T47D (cell line): ENCODE results near the gene IL4R.

Experiments used
- DNase-seq, 2 experiments: peaks; one replicate each; pipeline versions ENCODE4 v3.0.0 to v3.0.0-alpha.2; 2011 to 2012; ENCODE audit warnings: low read depth in 1 of 2, low spot score in 1 of 2
- JUND ChIP-seq: IDR thresholded peaks from 2 replicates; pipeline ENCODE4 v1.6.1; 2012; ENCODE audit warnings: low read depth
- in situ Hi-C: cut with HindIII; loops from 2 replicates; pipeline ENCODE4 v1.10.0; 2016; ENCODE audit warnings: low sequenced_read_pairs, low pct_unique_long_range_greater_than_20kb

IL4R gene

GRCh38 chr16:27298132-27298531, 15.6 kb upstream of the IL4R start:
- in situ Hi-C loops: no loop called here
- DNase-seq: no peak
- TF ChIP-seq JUND: no peak

- no peak for TF ChIP-seq JUND
- DNase-seq: no peak
- in situ Hi-C loops: no loop called here
Observed at GRCh38 chr16:27301236-27301861, 12.4 kb upstream of the IL4R start.

GRCh38 chr16:27302126-27302525, 11.6 kb upstream of the IL4R start:
- DNase-seq: no peak
- in situ Hi-C loops: no loop called here
- TF ChIP-seq JUND: no peak

GRCh38 chr16:27303256-27304100, 10.3 kb upstream of the IL4R start:
- TF ChIP-seq JUND: no peak
- in situ Hi-C loops: no loop called here
- no peak for DNase-seq

- in situ Hi-C loops: no loop called here
- DNase-seq: no peak
Observed at GRCh38 chr16:27304102-27304501, 9.7 kb upstream of the IL4R start.

GRCh38 chr16:27304881-27305745, 8.7 kb upstream of the IL4R start:
- TF ChIP-seq JUND: no peak
- in situ Hi-C loops: no loop called here
- DNase-seq: no peak

More at GRCh38 chr16:27304102-27304501, 9.7 kb upstream of the IL4R start:
- no peak for TF ChIP-seq JUND

GRCh38 chr16:27305839-27306442, 7.8 kb upstream of the IL4R start:
- no peak for TF ChIP-seq JUND
- in situ Hi-C loops: no loop called here
- DNase-seq: no peak

- in situ Hi-C loops: no loop called here
- no peak for DNase-seq
- no peak for TF ChIP-seq JUND
Observed at GRCh38 chr16:27308792-27309191, 5.0 kb upstream of the IL4R start.

- TF ChIP-seq JUND: no peak
- no peak for DNase-seq
- in situ Hi-C loops: no loop called here
Observed at GRCh38 chr16:27310576-27311447, 3.0 kb upstream of the IL4R start.

- no peak for DNase-seq
- no peak for TF ChIP-seq JUND
- in situ Hi-C loops: no loop called here
Observed at GRCh38 chr16:27311448-27311830, 2.3 kb upstream of the IL4R start.

GRCh38 chr16:27311897-27312303, 1.9 kb upstream of the IL4R start:
- no peak for TF ChIP-seq JUND
- DNase-seq: no peak
- in situ Hi-C loops: no loop called here
